ENCODE measurements around the gene ZHX3. TPM values are rescaled to one million over a fixed set of nuclear protein-coding genes. Genes with fewer than 3 reads are reported as not detected.

The ZHX3 gene
- total and polyA plus RNA-seq, 2 of the 13 experiments (the other 11 are each of a cell fraction or from before 2014, with no cell fraction given) = 8.4 to 11.7 TPM

GRCh38 chr20:41137614-41138474 lies 179.7 kb downstream of the ZHX3 start (continued):
- TF ChIP-seq ZNF605 (CRISPR knock-in tag; IDR thresholded peaks at IDR 0.05) (peak; percentile 32), SOX5 (CRISPR knock-in tag; IDR thresholded peaks at IDR 0.05; ENCODE audit: borderline replicate concordance) (peak; percentile 21; the same call in 1 of the 2 replicates), TBL1XR1 (IDR thresholded peaks at IDR 0.05; ENCODE audit: borderline replicate concordance, low read length, partially characterized antibody) (no peak), HNF4G (IDR thresholded peaks at IDR 0.05; ENCODE audit: borderline replicate concordance, low read depth, low read length) (no peak), HNF4G (CRISPR knock-in tag; IDR thresholded peaks at IDR 0.05; ENCODE audit: borderline replicate concordance, low read depth) (no peak; the same call in 1 of the 2 replicates), ZNF598 (CRISPR knock-in tag; IDR thresholded peaks at IDR 0.05; ENCODE audit: borderline replicate concordance) (0 out of 2 replicates have a peak, but pooled peaks have one; percentile 31), ZNF235 (CRISPR knock-in tag; IDR thresholded peaks at IDR 0.05; ENCODE audit: borderline replicate concordance) (0 out of 2 replicates have a peak, but pooled peaks have one; percentile 50), ZNF205 (CRISPR knock-in tag; IDR thresholded peaks at IDR 0.05) (peak; percentile 49; the same call in 1 of the 2 replicates), KLF12 (CRISPR knock-in tag; IDR thresholded peaks at IDR 0.05; ENCODE audit: borderline replicate concordance) (peak; percentile 43), NCOA5 (CRISPR knock-in tag; IDR thresholded peaks at IDR 0.05) (no peak), RXRA (CRISPR knock-in tag; IDR thresholded peaks at IDR 0.05) (peak; percentile 74; the same call in 1 of the 2 replicates), HOXA7 (CRISPR knock-in tag; IDR thresholded peaks at IDR 0.05) (no peak), ZNF766 (CRISPR knock-in tag; IDR thresholded peaks at IDR 0.05; ENCODE audit: borderline replicate concordance) (0 out of 2 replicates have a peak, but pooled peaks have one; percentile 22), CHD4 (IDR thresholded peaks at IDR 0.05; ENCODE audit: borderline replicate concordance, low read length) (no peak), ZNF891 (CRISPR knock-in tag; IDR thresholded peaks at IDR 0.05) (peak; percentile 71), ZNF614 (CRISPR knock-in tag; IDR thresholded peaks at IDR 0.05; ENCODE audit: borderline replicate concordance) (0 out of 2 replicates have a peak, but pooled peaks have one; percentile 17), MEIS2 (CRISPR knock-in tag; IDR thresholded peaks at IDR 0.05) (no peak; the same call in 1 of the 2 replicates), RERE (CRISPR knock-in tag; IDR thresholded peaks at IDR 0.05; ENCODE audit: low read depth) (peak; percentile 16; the same call in 1 of the 2 replicates), ZFP90 (CRISPR knock-in tag; IDR thresholded peaks at IDR 0.05; ENCODE audit: borderline replicate concordance) (peak; percentile 69; the same call in 1 of the 2 replicates), RFXAP (CRISPR knock-in tag; IDR thresholded peaks at IDR 0.05; ENCODE audit: borderline replicate concordance) (peak; percentile 60; the same call in 1 of the 2 replicates), FLYWCH1 (CRISPR knock-in tag; IDR thresholded peaks at IDR 0.05) (peak; percentile 65; the same call in 1 of the 2 replicates), TSC22D2 (CRISPR knock-in tag; IDR thresholded peaks at IDR 0.05; ENCODE audit: borderline replicate concordance) (peak; percentile 63; the same call in 1 of the 2 replicates)
- TF ChIP-seq, protein P1, sequence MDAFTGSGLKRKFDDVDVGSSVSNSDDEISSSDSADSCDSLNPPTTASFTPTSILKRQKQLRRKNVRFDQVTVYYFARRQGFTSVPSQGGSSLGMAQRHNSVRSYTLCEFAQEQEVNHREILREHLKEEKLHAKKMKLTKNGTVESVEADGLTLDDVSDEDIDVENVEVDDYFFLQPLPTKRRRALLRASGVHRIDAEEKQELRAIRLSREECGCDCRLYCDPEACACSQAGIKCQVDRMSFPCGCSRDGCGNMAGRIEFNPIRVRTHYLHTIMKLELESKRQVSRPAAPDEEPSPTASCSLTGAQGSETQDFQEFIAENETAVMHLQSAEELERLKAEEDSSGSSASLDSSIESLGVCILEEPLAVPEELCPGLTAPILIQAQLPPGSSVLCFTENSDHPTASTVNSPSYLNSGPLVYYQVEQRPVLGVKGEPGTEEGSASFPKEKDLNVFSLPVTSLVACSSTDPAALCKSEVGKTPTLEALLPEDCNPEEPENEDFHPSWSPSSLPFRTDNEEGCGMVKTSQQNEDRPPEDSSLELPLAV (CRISPR knock-in tag; conservative IDR thresholded peaks at IDR 0.05; ENCODE audit: low read depth) = no peak
